DMS79 treated with DMSO at 0.1 percent for 48 hours (cell line): Measurements from ENCODE around the gene WDR1.

ENCODE experiments used
- DNase-seq: peaks from one replicate; lab custom pipeline; 2025; lab: John Stamatoyannopoulos, UW

The WDR1 gene

DNA sequence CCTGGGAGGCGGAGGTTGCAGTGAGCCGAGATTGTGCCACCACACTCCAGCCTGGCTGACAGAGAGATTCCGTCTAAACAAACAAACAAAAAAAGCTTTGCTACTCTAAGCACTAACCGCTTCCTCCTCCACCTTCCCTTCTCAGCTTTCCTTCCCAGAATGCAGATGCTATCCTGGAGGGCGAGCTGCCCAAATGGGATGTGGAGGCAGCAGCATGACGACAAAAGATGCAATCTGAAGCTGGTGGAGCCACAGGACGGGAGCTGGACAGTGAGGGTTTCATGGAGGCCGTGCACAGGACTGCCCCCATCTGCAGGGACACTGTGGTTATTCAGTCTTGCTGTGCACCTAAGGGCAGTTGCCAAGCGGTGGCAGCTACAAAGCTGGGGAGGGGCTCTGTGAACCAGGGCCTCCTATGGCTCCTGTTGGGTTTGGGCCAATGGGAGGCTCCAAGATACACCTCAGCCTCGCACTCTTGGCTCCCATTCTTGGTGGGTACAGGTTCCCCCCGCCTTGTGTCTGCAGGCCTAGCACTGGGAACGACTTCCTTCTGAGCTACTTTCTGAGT is 47.4 kb downstream of the WDR1 start:
- no peak for DNase-seq

DNA sequence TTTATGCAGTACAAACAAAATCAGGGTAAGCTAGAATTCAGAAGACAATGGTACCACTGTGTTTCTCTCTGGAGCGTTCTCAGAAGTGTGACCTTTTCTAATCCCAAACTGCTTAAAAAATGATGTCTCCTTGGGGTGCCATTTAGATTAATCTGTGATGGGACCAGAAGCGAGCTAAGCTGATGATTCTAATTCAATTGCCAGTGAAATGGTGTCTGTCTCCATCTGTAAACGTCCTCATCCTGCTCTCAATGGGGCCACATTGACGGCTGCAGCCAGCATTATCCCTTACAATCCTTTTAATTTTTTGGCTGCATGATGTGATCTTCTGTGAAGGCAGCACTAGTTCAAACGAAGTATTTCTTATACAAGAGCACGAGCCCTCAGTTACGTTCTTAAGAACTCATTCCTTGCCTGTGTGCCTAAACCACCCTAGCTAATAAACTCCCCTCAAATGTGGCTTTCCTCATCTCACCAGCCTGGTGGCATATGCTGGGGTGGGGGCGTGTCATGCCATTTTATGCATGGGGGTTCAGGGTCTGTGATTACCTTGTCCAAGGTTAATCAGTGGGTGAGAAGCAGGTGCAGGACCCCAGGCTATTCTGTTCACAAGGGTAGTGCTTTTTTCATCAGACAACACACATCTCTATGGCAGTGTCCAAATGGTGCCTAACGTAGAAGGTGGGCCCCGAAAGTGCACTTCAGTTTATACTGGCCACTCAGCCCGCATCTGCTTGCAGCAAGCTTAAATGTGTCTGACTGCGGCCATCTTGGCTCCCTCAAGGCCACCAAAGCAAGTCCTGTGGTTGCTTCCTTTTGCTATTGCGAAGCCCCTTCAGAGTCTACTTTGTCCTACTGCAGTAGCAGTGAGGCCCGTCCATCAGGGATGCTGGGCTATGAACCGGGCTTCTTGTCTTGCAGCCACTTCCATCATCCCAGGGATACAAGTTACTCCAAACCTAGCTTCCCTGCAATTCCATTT is 49.6 kb downstream of the WDR1 start:
- DNase-seq = no peak

DNA sequence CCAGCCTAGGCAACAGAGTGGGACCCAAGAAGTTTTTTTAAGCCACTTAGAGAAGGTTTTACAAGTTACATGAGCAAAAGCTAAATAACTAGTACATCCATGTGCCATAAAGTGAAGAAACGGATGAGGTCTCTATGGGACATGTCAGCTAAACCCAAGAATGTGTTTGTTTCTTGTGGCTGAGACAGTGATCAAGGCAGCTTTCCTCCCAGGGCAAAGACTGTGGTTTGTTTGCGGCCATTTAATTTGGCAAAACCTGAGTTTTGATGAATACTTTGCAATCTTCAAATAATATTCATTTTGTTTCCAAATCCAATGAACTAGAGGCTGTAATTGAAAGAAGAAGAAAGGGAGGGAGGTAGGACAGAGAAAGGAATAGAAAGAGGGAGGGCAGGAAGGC is 50.4 kb downstream of the WDR1 start:
- no peak for DNase-seq

DNA sequence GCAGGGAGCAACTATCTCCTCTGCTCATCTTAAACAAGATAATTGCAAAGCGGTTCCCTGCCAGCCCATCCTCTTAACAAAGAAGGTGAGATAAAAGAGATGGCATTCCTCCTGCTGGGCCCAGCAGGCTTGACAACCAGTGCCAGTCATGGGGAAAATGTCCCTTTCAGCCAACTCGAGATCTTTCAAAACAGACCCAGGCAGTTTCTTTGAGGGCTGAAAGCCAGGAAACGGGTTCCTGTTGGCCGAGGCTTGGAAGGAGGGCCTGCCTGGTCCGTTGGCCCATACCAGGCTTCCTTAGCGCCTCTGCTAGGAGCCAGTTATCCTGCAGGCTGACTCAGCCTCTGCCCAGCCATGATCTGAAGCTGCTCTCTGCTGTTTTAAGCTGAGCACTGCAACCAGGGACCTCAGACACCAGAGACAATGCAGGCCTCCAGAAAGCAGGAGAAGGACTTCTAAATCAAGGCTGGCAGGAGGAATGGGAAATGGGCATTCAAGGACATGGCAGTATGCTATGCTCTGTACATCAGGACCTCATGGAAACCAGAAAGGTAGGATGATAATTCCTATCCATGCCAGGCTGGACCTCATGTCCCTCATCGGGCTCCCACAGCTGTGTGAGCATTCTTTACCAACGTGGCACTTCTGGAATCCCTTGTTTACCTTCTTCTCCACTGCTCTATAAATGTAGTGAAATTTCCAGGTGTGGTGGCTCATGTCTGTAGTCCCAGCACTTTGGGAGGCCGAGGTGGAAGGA is 52.9 kb downstream of the WDR1 start:
- no peak for DNase-seq

DNA sequence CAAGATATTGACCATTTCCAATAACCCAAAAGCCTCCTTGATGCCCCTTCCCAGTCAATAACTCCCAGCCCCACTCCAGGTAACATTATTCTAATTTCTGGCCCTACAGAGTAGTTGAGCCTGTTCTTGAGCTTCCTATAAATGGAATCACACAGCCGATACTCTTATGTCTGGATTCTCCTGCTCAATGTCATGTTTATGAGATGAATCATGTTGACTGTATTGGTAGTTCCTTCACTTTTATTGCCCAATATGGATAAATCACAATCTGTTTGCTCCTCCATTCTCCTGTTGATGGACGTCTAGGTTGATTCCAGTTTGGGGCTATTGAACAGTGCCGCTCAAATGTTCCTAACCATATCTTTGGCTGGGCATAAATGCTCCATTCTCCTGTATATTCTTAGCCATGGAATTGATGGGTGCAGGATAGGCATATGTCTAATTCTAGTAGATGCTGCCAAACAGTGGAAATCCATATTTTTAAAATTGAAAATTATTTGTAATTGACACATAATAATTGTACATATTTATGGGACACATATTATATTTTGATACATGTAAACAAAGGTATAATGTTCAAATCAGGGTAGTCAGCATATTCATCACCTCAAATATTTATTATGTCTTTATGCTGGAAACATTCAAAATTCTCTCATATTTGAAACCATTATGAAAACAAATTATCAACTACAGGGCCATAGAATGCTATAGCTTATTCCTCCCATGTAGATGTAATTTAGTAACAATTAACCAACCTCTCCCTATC is 54.8 kb downstream of the WDR1 start:
- DNase-seq = no peak

DNA sequence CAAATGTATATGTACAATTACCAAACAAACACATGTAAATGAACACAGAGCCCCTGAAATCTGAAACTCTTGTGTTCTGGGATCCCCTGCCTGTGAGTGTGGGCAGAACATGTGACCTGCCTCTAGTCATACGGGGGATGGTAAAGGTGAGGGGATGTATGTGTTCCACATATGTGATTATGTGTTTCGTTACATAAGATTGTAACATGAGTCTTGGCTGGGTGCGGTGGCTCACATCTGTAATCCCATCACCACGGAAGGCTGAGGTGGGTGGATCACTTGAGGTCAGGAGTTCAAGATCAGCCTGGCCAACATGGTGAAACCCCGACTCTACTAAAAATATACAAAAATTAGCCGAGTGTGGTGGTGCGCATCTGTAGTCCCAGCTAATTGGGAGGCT is 58.2 kb downstream of the WDR1 start:
- no peak for DNase-seq

DNA sequence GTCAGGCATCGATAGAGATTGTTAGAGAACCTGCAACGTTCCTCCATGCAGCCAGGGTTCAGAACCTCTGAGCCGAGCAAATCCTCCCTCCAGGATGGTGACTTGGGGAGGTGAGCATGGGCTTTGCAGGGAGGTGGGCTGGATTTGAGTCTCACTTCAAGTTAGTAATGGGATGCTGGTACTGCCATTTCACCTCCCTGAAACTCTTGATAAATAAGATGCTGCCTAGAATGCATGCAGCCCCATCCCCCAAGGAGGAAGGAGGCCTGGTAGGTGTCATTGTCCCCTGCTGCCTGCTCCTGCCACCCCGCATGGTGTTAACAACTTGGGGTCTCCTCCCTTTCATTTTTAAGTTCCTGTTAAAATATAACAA is 59.6 kb downstream of the WDR1 start:
- DNase-seq = no peak

DNA sequence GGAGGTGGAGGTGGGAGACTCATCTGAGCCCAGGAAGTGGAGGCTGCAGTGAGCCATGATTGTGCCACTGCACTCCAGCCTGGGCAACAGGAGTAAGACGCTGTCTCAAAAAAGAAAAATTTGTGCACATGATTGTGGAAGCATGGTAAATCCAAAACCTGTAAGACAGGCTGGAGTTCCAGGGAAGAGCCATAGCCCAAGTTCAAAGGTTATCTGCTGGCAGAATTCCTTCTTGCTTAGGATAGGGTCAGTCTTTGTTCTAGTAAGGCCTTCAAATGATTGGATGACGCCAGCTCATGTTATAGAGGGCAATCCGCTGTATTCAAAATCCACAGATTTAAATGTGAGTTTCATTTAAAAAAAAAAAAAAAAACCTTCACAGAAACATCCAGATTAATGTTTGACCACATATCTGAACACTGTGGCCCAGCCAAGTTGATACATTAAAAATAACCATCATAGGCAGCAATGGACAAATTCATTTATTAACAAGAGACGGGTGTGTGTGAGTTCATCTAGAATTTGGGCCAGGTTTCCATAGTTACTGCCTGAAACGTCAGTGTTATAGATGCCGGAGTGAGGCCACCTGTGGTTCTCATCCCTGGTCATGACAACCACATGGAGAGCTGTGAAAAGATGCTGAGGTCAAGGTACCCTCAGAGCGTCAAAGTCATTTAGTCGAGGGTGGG is 60.1 kb downstream of the WDR1 start:
- no peak for DNase-seq

DNA sequence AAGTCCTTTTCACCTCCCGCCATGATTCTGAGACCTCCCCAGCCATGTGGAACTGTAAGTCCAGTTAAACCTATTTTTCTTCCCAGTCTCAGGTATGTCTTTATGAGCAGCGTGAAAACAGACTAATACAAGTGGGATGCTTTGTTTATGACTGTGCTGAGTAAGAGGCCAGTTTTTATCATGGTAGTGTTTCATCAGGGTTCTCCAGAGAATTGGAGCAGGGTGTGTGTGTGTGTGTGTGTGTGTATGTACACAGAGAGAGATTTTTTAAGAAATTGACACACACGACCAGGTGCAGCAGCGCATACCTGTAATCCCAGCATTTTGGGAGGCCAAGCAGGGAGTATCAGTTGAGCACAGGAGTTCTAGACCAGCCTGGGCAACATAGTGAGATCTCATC is 60.7 kb downstream of the WDR1 start:
- DNase-seq = no peak

DNA sequence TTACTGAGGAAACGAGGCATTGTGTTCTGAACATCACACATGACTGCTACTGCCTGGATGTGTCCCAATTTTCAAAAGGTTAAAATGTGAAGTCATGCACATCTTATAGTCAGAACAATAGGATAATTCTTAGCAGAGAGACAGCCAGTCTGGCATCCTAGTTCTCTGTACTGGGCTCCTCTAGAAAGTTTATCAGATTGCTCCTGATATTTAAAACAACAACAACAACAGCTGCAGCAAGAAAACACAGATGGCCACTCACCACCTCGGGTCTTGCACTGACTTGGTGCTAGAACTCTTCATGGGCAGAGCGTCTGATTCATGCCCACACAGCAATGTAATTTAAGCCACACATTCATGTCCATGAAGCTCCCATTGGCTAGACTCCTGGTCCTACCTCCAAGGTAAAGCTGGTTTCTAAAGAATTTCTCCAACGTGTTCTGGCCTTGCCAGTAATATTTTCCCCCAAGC is 62.0 kb downstream of the WDR1 start:
- peak; percentile 79 for DNase-seq

DNA sequence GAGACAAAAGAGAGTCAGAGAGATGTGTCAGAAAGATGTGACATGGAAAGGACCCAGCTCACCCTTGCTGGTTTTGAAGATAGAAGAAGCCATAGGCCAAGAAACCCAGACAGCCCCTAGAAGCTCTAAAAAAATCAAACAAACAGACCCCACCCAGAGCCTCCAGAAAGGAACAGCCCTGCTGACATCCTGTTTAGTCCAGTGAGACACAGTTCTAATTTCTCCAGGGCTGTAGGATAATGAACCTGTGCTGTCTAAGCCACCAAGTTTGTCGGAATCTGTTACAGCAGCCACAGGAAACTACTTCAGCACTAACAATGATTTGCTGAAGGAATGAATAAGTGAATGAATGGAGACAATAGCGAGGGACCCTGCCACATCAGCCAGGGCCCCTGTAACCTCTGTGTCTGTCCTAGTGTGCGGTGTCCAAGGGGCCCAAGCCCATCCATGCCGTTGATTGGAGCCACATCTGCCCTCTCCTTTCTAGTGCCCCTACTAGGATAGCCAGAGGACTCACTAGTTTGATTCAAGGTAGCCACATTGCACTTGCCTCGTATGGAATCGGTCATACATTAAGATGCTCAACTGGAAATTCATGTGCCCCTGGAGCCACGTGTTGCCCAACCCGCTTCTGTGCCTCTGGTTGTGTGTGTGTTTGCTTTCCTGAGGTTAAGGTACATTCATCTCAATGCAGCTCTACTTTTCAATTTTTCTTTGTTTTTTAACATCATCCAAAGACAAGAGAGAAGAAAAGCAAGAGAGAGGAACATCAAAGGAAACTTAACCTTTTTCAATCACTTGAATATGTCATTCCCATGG is 62.8 kb downstream of the WDR1 start:
- no peak for DNase-seq

DNA sequence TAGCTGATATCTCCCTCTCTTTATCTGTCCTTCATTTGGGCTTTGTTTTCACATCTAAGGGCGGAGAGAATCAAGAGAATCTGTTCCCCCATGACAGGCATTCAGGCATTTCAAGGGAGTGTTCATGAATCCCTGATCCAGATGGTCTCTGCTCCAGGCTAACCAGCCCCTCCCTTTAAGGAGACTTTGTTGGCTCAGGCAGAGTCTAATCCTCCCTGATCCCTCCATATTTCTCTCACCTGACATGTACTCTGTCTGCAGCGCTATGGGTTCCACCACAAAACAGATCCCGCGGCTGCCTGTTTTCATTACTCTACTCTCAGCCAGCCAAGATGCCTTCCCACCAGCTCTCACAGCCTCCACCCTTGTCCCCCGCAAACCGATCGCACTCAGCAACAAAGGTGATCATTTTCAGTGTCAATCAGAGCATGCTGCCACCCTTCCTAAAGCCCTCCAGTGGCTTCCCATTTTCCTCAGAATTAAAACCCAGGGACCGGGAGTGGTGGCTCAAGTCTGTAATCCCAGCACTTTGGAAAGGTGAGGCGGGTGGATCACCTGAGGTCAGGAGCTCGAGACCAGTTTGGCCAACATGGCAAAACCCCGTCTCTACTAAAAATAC is 65.0 kb downstream of the WDR1 start:
- no peak for DNase-seq

DNA sequence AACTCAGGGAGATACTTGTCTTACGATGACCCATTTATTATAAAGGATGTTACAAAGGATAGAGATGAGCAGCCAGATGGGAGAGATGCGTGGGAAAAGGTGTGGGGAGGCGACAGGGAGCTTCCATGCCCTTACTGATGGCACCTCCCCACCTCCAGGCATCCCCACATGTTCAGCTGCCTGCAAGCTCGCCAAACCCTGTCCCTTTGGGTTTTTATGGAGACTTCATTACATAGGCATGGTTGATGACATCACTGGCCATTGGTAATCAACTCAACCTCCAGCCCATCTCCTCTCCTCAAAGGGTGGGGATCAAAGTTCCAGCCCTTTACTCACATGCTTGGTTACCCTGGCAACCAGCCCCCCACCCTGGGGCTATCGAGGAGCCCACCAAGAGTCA is 65.9 kb downstream of the WDR1 start:
- no peak for DNase-seq

DNA sequence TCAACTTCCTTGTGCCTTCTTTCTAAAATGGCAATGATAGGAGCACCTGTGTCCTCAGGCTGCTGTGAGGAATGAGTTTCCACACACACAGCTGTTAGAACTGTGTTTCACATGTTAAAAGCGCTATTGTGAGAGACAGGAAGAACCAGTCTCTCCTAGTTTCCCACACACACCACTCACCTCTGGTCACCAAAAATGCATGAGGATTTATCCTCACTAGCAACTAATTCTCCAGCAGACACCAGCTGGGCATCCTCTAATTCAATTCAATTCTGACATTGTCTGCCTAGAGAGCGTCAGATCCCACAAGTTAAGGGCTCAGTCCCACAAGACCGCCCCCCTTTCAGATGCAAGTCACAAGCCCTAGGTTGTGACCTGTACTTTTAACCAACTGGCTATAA is 66.3 kb downstream of the WDR1 start:
- no peak for DNase-seq

DNA sequence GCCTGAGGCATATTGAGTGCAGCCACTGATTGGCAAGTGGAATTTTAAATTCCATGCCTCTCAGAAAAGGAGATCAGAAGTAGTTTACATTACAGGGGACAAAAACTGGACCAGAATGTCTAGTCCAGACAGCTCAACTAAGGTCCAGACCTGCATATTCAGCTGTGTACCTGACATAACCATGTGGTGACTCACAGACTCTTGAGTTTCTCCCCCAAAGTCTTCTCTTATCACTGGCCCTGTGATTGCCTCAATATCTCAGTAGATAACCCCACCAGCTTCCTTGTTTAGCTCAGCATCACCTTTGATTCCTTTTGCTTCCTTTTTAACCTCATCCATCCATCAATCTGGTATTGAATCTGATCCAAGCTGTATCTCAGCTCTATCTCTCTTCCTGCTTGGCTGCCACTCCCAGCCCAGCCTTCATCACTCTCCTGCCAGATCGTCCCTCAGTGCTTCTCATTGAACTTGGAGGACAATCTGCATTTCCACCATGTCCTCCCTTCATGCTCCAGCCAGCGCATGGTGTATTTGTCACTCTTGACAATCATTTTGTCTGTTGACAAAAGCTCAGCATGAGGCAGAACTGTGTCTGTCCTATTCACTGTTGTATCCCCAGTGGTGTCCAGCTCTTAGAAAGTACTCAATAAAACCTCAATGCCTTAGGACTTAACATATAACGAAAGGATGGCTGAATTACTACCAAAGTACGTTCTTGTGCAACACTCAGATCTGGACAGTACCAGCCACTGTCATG is 67.5 kb downstream of the WDR1 start:
- DNase-seq = no peak

DNA sequence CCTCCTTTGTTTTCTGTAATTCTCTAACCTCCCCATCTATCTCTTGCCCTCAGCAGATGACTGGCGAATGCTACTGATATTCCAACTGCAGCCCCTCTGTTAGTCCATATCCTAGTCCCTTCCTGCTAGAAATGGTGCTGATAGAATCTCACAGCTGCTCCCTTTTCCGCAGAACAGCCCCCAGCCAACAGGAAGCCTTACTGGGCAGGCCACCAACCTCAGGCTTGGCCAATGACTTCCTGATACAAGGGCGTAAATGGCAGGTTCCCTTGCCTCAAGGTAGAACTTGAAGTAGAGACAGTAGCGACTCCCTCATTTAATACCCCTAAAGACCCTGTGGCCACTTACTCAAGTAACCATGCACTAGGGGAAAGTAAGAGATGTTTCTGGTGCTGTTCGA is 68.6 kb downstream of the WDR1 start:
- DNase-seq = no peak

DNA sequence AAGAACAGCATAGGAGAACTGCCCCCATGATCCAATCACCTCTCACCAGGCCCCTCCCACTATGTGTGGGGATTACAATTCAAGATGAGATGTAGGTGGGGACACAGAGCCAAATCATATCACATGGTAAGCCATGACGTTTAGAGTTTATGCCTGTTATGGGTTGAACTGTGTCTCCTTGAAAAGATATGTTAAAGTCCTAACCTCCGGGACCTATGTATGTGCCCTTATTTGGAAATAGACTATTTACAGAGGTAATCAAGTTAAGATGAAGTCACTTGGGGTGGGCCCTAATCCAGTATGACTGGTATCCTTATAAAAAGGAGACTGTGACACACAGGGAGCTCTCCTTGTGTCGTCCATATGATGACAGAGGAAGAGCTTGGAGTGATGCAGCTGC is 70.1 kb downstream of the WDR1 start:
- no peak for DNase-seq

DNA sequence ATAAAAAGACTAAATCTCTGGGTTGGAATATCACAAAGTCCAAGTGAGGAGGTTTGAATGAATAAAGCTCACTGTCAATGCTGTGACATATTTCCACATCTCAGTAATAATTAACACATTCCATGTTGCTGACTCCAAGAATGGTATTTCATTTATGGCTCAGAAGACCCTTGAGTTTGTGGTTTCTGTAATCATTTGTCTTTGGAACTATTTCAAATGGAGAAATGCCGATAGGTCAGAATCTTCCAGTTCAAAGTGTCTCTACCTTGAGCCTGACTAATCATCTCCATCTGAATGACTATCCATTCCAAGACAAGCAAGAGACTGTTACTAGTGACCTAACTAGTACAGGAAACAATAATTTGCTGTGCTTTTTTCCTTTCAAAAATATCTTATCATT is 71.1 kb downstream of the WDR1 start:
- no peak for DNase-seq

DNA sequence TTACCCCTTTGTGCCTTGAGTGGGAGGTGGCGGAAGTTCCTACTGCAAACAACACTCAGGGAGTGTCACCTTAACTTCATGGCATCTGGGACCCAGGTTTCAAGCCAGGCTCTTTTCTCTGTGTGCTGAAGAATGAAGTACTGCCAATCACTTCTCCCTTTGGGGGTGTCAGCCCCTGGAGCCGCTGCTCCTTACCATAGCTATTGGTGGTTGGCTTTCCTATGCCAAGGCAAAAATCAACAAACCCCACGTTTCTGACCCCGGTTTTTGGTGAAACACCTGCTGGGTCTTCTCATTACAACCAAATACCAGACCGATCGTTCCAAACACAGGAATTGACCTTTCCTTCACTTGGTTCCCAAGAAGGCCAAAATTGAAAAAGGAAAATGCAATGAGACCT is 75.6 kb downstream of the WDR1 start:
- no peak for DNase-seq
